NCI-H526 (cell line): Measurements from ENCODE around the gene CTSF.
"Not testable (repeated sequence)": the region's sequence is repeated elsewhere in the genome, so short reads cannot be mapped to it uniquely, and the experiment has no call there.

Source experiments
- DNase-seq, 2 experiments: peaks; one replicate each; lab custom pipeline; 2025; lab: John Stamatoyannopoulos, UW

CTSF gene

GRCh38 chr11:66589996-66590675, 21.7 kb upstream of the CTSF start:
- DNase-seq: no peak

GRCh38 chr11:66589315-66589714, 20.9 kb upstream of the CTSF start:
- DNase-seq: not testable (repeated sequence)

- no peak for DNase-seq
Measured at GRCh38 chr11:66586136-66586535, 17.7 kb upstream of the CTSF start.

- not testable (repeated sequence) for DNase-seq
Measured at GRCh38 chr11:66585447-66585846, 17.0 kb upstream of the CTSF start.

- not testable (repeated sequence) for DNase-seq
Measured at GRCh38 chr11:66582565-66583147, 14.2 kb upstream of the CTSF start.

GRCh38 chr11:66581261-66581660, 12.9 kb upstream of the CTSF start:
- DNase-seq: no peak

- no peak for DNase-seq
Measured at GRCh38 chr11:66580803-66581202, 12.4 kb upstream of the CTSF start.

GRCh38 chr11:66579017-66579606, 10.7 kb upstream of the CTSF start:
- DNase-seq: peak; percentile 59 to 84

GRCh38 chr11:66570850-66571180, 2.4 kb upstream of the CTSF start:
- no peak for DNase-seq

- no peak for DNase-seq
Measured at GRCh38 chr11:66570079-66570849, 1.9 kb upstream of the CTSF start.

GRCh38 chr11:66569076-66569475, 670 bp upstream of the CTSF start:
- DNase-seq: no peak

GRCh38 chr11:66567787-66568123, 651 bp downstream of the CTSF start:
- no peak for DNase-seq

GRCh38 chr11:66566221-66566620, 2.2 kb downstream of the CTSF start:
- DNase-seq: no peak

GRCh38 chr11:66564984-66565383, 3.4 kb downstream of the CTSF start:
- no peak for DNase-seq

- no peak for DNase-seq
Measured at GRCh38 chr11:66564538-66564937, 3.9 kb downstream of the CTSF start.

GRCh38 chr11:66563832-66564231, 4.6 kb downstream of the CTSF start:
- no peak for DNase-seq

- no peak for DNase-seq
Measured at GRCh38 chr11:66562907-66563583, 5.4 kb downstream of the CTSF start.

GRCh38 chr11:66562275-66562674, 6.1 kb downstream of the CTSF start:
- no peak for DNase-seq

- DNase-seq: no peak
Measured at GRCh38 chr11:66561975-66562248, 6.5 kb downstream of the CTSF start.

GRCh38 chr11:66561178-66561974, 7.0 kb downstream of the CTSF start:
- DNase-seq: no peak

GRCh38 chr11:66559866-66560676, 8.3 kb downstream of the CTSF start:
- DNase-seq: no peak
